RPMI7951 (cell line): ENCODE data around the gene NXN. TPM values are rescaled to one million over a fixed set of nuclear protein-coding genes. Genes with fewer than 3 reads are reported as not detected.
"Not testable (repeated sequence)": the region's sequence is repeated elsewhere in the genome, so short reads cannot be mapped to it uniquely, and the experiment has no call there.

Source experiments
- DNase-seq: peaks from one replicate; pipeline ENCODE4 v3.0.0-alpha.2; 2012; ENCODE audit warnings: low read depth
- total RNA-seq: library from RNA; depleted of rRNA; stranded (reverse); fragments of >200 nt; shearing (Covaris generic); gene quantifications from 2 replicates; pipeline ENCODE4 v1.2.3, GENCODE V29; 2014

Gene NXN
- total RNA-seq, 1 experiment from 2014 or later, result 5.9 TPM

- no peak for DNase-seq
These were observed 25.8 kb downstream of the NXN start for GRCh38 chr17:953767-954166.

GRCh38 chr17:952592-952991 lies 27.0 kb downstream of the NXN start:
- not testable (repeated sequence) for DNase-seq

GRCh38 chr17:951325-952132 lies 28.0 kb downstream of the NXN start:
- DNase-seq, result peak; percentile 83

- DNase-seq, result no peak
These were observed 29.8 kb downstream of the NXN start for GRCh38 chr17:949623-950303.

GRCh38 chr17:948284-948852 lies 31.2 kb downstream of the NXN start:
- DNase-seq, result no peak

- no peak for DNase-seq
These were observed 32.9 kb downstream of the NXN start for GRCh38 chr17:946510-947236.

GRCh38 chr17:945672-946071 lies 33.9 kb downstream of the NXN start:
- no peak for DNase-seq

- DNase-seq, result no peak
These were observed 35.2 kb downstream of the NXN start for GRCh38 chr17:944266-944826.

- no peak for DNase-seq
These were observed 44.1 kb downstream of the NXN start for GRCh38 chr17:935485-935884.

GRCh38 chr17:933312-934073 lies 46.1 kb downstream of the NXN start:
- DNase-seq, result peak; percentile 97

- DNase-seq, result no peak
These were observed 49.3 kb downstream of the NXN start for GRCh38 chr17:930258-930657.

GRCh38 chr17:929586-929985 lies 50.0 kb downstream of the NXN start:
- no peak for DNase-seq

- peak; percentile 92 for DNase-seq
These were observed 51.7 kb downstream of the NXN start for GRCh38 chr17:927611-928461.

- no peak for DNase-seq
These were observed 53.8 kb downstream of the NXN start for GRCh38 chr17:925817-926216.

- DNase-seq, result no peak
These were observed 54.7 kb downstream of the NXN start for GRCh38 chr17:924711-925475.

GRCh38 chr17:924306-924705 lies 55.3 kb downstream of the NXN start:
- DNase-seq, result not testable (repeated sequence)

- DNase-seq, result no peak
These were observed 55.9 kb downstream of the NXN start for GRCh38 chr17:923633-924032.

- DNase-seq, result no peak
These were observed 58.4 kb downstream of the NXN start for GRCh38 chr17:921161-921560.

- no peak for DNase-seq
These were observed 59.4 kb downstream of the NXN start for GRCh38 chr17:920190-920589.
